Upper lobe of left lung (tissue), 4 donors: Measurements from ENCODE around the gene SOX13.

ENCODE experiments used
- EP300 ChIP-seq, 4 donors: sonication (generic); formaldehyde crosslinking; IDR thresholded peaks; one replicate each; pipeline ENCODE4 v1.5.1; 2017; ENCODE audit warnings: antibody characterized with exemption in 4 of 4, control low read depth in 2 of 4
- POLR2A ChIP-seq, 4 donors: fragments of 450-650 bp; IDR thresholded peaks; one replicate each; pipeline ENCODE4 v1.5.1; 2016 to 2017; ENCODE audit warnings: antibody characterized with exemption in 4 of 4, mild to moderate bottlenecking in 2 of 4

GRCh38 chr1:204115116-204115515 lies 42.2 kb downstream of the SOX13 start:
- no peak for TF ChIP-seq POLR2A (IDR thresholded peaks at IDR 0.05)
- TF ChIP-seq EP300 (IDR thresholded peaks at IDR 0.05) = no peak
